GM23338 (cell line): ENCODE data around the gene SLC25A6. TPM values are rescaled to one million over a fixed set of nuclear protein-coding genes. Genes with fewer than 3 reads are reported as not detected.

ENCODE experiments used
- ATAC-seq: fragments of 200-7000 bp; cut with Tn5 transposase; 3 replicates; pipeline ENCODE4 v1.9.1; 2020
- DNase-seq: peaks from one replicate; pipeline ENCODE4 v3.0.0-alpha.2; 2015; ENCODE audit warnings: low spot score
- H2AFZ ChIP-seq: fragments of 200-600 bp; sonication (generic); 2 replicates; pipeline ENCODE4 v1.8.0; 2016; ENCODE audit warnings: antibody characterized with exemption, mild to moderate bottlenecking, moderate library complexity
- H3F3A ChIP-seq: fragments of 200-600 bp; sonication (generic); replicated peaks from 2 replicates; pipeline ENCODE4 v1.8.0; 2017; ENCODE audit warnings: antibody characterized with exemption, mixed run types, low read depth
- H3K27ac ChIP-seq: fragments of 200-600 bp; sonication (generic); 2 replicates; pipeline ENCODE4 v1.6.1; 2016; ENCODE audit warnings: low read depth
- H3K27me3 ChIP-seq: fragments of 200-600 bp; sonication (generic); 2 replicates; pipeline ENCODE4 v1.8.0; 2016; ENCODE audit warnings: mild to moderate bottlenecking, mixed run types, moderate library complexity; ENCODE audit not compliant: insufficient read depth
- H3K36me3 ChIP-seq: fragments of 200-600 bp; sonication (generic); 2 replicates; pipeline ENCODE4 v1.8.0; 2016; ENCODE audit warnings: mild to moderate bottlenecking; ENCODE audit not compliant: insufficient read depth
- H3K4me1 ChIP-seq: fragments of 200-600 bp; sonication (generic); 2 replicates; pipeline ENCODE4 v1.8.0; 2016; ENCODE audit warnings: mild to moderate bottlenecking, moderate library complexity; ENCODE audit not compliant: insufficient read depth
- H3K4me2 ChIP-seq: fragments of 200-600 bp; sonication (generic); 2 replicates; pipeline ENCODE4 v1.7.1; 2017; ENCODE audit warnings: mixed run types
- H3K4me3 ChIP-seq: fragments of 200-600 bp; sonication (generic); 2 replicates; pipeline ENCODE4 v1.6.1; 2016; ENCODE audit warnings: mixed run types
- H3K79me2 ChIP-seq: fragments of 200-600 bp; sonication (generic); replicated peaks from 2 replicates; pipeline ENCODE4 v1.8.0; 2017; ENCODE audit warnings: mild to moderate bottlenecking; ENCODE audit not compliant: insufficient read depth
- H3K9me2 ChIP-seq: fragments of 200-600 bp; sonication (generic); 2 replicates; pipeline ENCODE4 v1.8.0; 2017; ENCODE audit not compliant: insufficient read depth
- H4K20me1 ChIP-seq: fragments of 200-600 bp; sonication (generic); replicated peaks from 2 replicates; pipeline ENCODE4 v1.8.0; 2017; ENCODE audit warnings: mild to moderate bottlenecking; ENCODE audit not compliant: insufficient read depth
- H3K27ac Mint-ChIP-seq: 2 replicates; pipeline ENCODE4 v1.8.0; 2020; ENCODE audit warnings: inconsistent platforms, mild to moderate bottlenecking, moderate library complexity, mixed read lengths
- H3K27me3 Mint-ChIP-seq: 3 replicates; pipeline ENCODE4 v1.8.0; 2022; ENCODE audit warnings: low read depth, mild to moderate bottlenecking, moderate library complexity, mixed read lengths, inconsistent platforms; ENCODE audit not compliant: insufficient read depth, poor library complexity
- H3K36me3 Mint-ChIP-seq: 3 replicates; pipeline ENCODE4 v1.8.0; 2021; ENCODE audit warnings: low read depth, mild to moderate bottlenecking, inconsistent platforms, moderate library complexity, mixed read lengths
- H3K4me1 Mint-ChIP-seq: 3 replicates; pipeline ENCODE4 v1.8.0; 2020; ENCODE audit warnings: mild to moderate bottlenecking, inconsistent platforms, mixed read lengths
- H3K4me3 Mint-ChIP-seq: 3 replicates; pipeline ENCODE4 v1.8.0; 2021; ENCODE audit warnings: moderate library complexity, mild to moderate bottlenecking, inconsistent platforms, mixed read lengths
- H3K9me3 Mint-ChIP-seq: 3 replicates; pipeline ENCODE4 v1.8.0; 2020; ENCODE audit warnings: moderate library complexity, mild to moderate bottlenecking, inconsistent platforms, mixed read lengths
- CREB1 ChIP-seq: fragments of 250-450 bp; sonication (Bioruptor Pico); IDR thresholded peaks from 2 replicates; pipeline ENCODE4 v1.5.0; 2020; ENCODE audit warnings: low read depth, mild to moderate bottlenecking, moderate library complexity
- EZH2 ChIP-seq: fragments of 200-600 bp; sonication (generic); IDR thresholded peaks from one replicate; pipeline ENCODE4 v1.8.0; 2017; ENCODE audit warnings: antibody characterized with exemption, mild to moderate bottlenecking, low read depth; ENCODE audit not compliant: unreplicated experiment
- EZH2phosphoT487 ChIP-seq: fragments of 200-600 bp; sonication (generic); IDR thresholded peaks from one replicate; pipeline ENCODE4 v1.8.1; 2018; ENCODE audit warnings: antibody characterized with exemption; ENCODE audit not compliant: unreplicated experiment
- JUNB ChIP-seq: IDR thresholded peaks from one replicate; pipeline ENCODE4 v1.6.1; 2016; ENCODE audit warnings: antibody characterized with exemption; ENCODE audit not compliant: unreplicated experiment
- NANOG ChIP-seq: IDR thresholded peaks from 2 replicates; pipeline ENCODE4 v1.6.1; 2016; ENCODE audit warnings: antibody characterized with exemption, borderline replicate concordance
- POLR2AphosphoS5 ChIP-seq: IDR thresholded peaks from 2 replicates; pipeline ENCODE4 v1.6.1; 2016; ENCODE audit warnings: antibody characterized with exemption, low read depth
- STAT1 ChIP-seq: IDR thresholded peaks from one replicate; pipeline ENCODE4 v1.6.1; 2016; ENCODE audit warnings: antibody characterized with exemption; ENCODE audit not compliant: unreplicated experiment
- ZNF331 ChIP-seq: fragments of 250-450 bp; sonication (Bioruptor Pico); IDR thresholded peaks from 2 replicates; pipeline ENCODE4 v1.5.0; 2020; ENCODE audit warnings: low read depth, mild to moderate bottlenecking, moderate library complexity
- polyA plus RNA-seq: library from polyadenylated mRNA; unstranded; fragments of >200 nt; fragmentation: Nextera tagmentation; extraction: Ambion mirVana; gene quantifications from 2 replicates; pipeline ENCODE4 v1.2.1, GENCODE V29; 2016
- total RNA-seq: library from RNA; depleted of rRNA; stranded (reverse); fragments of >200 nt; shearing (Covaris generic); gene quantifications from 2 replicates; pipeline ENCODE4 v1.2.3, GENCODE V29; 2014
- TF ChIP-seq, protein P1 (sequence below), 2 experiments: fragments of 200-600 bp in 1 of 2; sonication (generic) in 1 of 2; conservative IDR thresholded peaks; 2 replicates each; pipeline versions ENCODE4 v1.5.1 to v1.6.1; 2016 to 2017; ENCODE audit warnings: antibody characterized with exemption in 2 of 2, low read depth in 2 of 2, mild to moderate bottlenecking in 2 of 2, moderate library complexity in 1 of 2
- TF ChIP-seq, protein P2 (sequence below): IDR thresholded peaks from 2 replicates; pipeline ENCODE4 v1.6.1; 2016; ENCODE audit warnings: antibody characterized with exemption
- TF ChIP-seq, protein P3 (sequence below): IDR thresholded peaks from one replicate; pipeline ENCODE4 v1.6.1; 2018; ENCODE audit warnings: antibody characterized with exemption; ENCODE audit not compliant: unreplicated experiment

Gene SLC25A6
- total and polyA plus RNA-seq, 2 experiments from 2014 or later: 358 to 486 TPM

DNA sequence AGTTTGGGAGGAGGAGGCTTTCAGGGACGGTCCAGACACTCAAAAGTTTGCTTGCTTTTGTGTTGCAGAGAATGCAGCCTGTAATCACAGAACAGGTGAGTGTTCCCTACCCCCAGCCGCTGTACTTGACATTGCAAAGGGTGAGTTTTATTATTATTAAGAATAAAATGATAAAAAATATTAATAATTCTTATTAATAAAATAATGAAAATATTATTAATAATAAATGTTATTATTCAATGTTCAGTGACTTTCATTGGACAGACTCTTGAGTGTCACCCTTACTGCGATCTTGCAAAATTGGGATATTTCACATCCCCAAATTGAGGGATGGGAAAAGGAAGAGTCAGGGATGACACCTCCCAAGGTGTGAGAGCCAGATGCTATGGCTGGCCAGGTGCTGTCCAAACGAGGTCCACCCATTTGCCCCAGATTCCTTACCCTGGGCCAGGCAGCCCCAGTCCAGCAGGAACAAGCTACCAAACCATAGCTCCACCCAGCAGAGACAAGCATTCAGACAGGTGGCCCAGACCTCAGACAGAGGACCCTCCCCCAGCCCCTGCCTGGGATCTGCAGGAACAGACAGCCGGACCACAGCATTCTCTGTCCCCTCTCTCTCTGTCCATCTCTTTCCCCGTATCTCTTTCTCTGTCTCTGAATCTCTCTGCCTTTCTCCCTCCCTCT, 33.0 kb downstream of the SLC25A6 start (continued):
- TF ChIP-seq, protein P1, sequence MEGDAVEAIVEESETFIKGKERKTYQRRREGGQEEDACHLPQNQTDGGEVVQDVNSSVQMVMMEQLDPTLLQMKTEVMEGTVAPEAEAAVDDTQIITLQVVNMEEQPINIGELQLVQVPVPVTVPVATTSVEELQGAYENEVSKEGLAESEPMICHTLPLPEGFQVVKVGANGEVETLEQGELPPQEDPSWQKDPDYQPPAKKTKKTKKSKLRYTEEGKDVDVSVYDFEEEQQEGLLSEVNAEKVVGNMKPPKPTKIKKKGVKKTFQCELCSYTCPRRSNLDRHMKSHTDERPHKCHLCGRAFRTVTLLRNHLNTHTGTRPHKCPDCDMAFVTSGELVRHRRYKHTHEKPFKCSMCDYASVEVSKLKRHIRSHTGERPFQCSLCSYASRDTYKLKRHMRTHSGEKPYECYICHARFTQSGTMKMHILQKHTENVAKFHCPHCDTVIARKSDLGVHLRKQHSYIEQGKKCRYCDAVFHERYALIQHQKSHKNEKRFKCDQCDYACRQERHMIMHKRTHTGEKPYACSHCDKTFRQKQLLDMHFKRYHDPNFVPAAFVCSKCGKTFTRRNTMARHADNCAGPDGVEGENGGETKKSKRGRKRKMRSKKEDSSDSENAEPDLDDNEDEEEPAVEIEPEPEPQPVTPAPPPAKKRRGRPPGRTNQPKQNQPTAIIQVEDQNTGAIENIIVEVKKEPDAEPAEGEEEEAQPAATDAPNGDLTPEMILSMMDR (conservative IDR thresholded peaks at IDR 0.05; ENCODE audit: low read depth in 2 of 2): no peak
- TF ChIP-seq JUNB (no peak), ZNF331 (CRISPR knock-in tag) (no peak), CREB1 (no peak), STAT1 (no peak), EZH2 (no peak)
- TF ChIP-seq, protein P2, sequence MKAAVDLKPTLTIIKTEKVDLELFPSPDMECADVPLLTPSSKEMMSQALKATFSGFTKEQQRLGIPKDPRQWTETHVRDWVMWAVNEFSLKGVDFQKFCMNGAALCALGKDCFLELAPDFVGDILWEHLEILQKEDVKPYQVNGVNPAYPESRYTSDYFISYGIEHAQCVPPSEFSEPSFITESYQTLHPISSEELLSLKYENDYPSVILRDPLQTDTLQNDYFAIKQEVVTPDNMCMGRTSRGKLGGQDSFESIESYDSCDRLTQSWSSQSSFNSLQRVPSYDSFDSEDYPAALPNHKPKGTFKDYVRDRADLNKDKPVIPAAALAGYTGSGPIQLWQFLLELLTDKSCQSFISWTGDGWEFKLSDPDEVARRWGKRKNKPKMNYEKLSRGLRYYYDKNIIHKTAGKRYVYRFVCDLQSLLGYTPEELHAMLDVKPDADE: no peak
- TF ChIP-seq, protein P3, sequence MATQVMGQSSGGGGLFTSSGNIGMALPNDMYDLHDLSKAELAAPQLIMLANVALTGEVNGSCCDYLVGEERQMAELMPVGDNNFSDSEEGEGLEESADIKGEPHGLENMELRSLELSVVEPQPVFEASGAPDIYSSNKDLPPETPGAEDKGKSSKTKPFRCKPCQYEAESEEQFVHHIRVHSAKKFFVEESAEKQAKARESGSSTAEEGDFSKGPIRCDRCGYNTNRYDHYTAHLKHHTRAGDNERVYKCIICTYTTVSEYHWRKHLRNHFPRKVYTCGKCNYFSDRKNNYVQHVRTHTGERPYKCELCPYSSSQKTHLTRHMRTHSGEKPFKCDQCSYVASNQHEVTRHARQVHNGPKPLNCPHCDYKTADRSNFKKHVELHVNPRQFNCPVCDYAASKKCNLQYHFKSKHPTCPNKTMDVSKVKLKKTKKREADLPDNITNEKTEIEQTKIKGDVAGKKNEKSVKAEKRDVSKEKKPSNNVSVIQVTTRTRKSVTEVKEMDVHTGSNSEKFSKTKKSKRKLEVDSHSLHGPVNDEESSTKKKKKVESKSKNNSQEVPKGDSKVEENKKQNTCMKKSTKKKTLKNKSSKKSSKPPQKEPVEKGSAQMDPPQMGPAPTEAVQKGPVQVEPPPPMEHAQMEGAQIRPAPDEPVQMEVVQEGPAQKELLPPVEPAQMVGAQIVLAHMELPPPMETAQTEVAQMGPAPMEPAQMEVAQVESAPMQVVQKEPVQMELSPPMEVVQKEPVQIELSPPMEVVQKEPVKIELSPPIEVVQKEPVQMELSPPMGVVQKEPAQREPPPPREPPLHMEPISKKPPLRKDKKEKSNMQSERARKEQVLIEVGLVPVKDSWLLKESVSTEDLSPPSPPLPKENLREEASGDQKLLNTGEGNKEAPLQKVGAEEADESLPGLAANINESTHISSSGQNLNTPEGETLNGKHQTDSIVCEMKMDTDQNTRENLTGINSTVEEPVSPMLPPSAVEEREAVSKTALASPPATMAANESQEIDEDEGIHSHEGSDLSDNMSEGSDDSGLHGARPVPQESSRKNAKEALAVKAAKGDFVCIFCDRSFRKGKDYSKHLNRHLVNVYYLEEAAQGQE: no peak

DNA sequence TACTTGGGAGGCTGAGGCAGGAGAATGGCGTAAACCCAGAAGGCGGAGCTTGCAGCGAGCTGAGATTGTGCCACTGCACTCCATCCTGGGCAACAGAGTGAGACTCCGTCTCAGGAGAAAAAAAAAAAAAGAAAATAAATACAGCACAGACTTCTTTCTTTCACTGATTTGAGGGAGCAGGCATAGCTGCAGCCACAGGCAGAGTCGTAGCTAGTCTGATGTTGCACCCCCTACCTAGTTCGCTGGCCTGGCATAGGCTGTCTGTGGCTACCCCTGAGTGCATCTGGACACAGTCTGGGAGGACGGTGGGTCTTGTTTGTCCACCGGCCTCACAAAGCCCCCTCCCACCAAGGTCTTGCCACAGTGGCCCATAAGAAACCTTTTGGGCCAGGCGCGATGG, 33.9 kb downstream of the SLC25A6 start:
- Histone ChIP-seq H3K4me2 (no peak overlapping the region), H3K9me2 (no peaks in the 10 kb centered on the region), H3K4me1 (peaks cover 8% of the 10 kb centered on the region), H3K27me3 (no peaks in the 10 kb centered on the region), H3K79me2 (no peaks in the 10 kb centered on the region), H3F3A (peaks cover 4% of the 10 kb centered on the region; the same call in 1 of the 2 replicates), H3K27ac (no peak overlapping the region), H4K20me1 (no peaks in the 10 kb centered on the region), H2AFZ (no peak overlapping the region), H3K36me3 (0 out of 2 replicates have a peak, but pooled peaks cover 10% of the 10 kb centered on the region), H3K4me3 (no peak overlapping the region)
- H3K27me3 Mint-ChIP-seq: peaks cover 9% of the 10 kb centered on the region
- peaks cover 9% of the 10 kb centered on the region; the same call in 2 of the 3 replicates for H3K4me1 Mint-ChIP-seq
- H3K9me3 Mint-ChIP-seq: peaks cover 45% of the 10 kb centered on the region
- no peak overlapping the region for H3K4me3 Mint-ChIP-seq
- peaks cover 53% of the 10 kb centered on the region for H3K36me3 Mint-ChIP-seq
- TF ChIP-seq JUNB (no peak), NANOG (no peak), CREB1 (no peak), STAT1 (no peak), EZH2phosphoT487 (no peak), POLR2AphosphoS5 (no peak)
- TF ChIP-seq, protein P3: no peak
- TF ChIP-seq, protein P1 (conservative IDR thresholded peaks at IDR 0.05; ENCODE audit: low read depth in 2 of 2): no peak
- ATAC-seq (no peak), DNase-seq (no peak)
- H3K27ac Mint-ChIP-seq: no peak overlapping the region
